Stimulated activated CD4-positive, alpha-beta T cell treated with anti-CD3 and anti-CD28 coated beads, Interleukin-12 subunit alpha, Interleukin-12 subunit beta, amount 100 ng/mL, for 48 hours (primary cell): ENCODE results near the gene MOBP.

ENCODE experiments used
- DNase-seq, 3 donors: peaks; one replicate each; pipeline ENCODE4 v3.0.0-alpha.2; 2020; ENCODE audit warnings: low read depth in 2 of 3, low spot score in 1 of 3

The MOBP gene

GRCh38 chr3:39494781-39495180 is 27.3 kb downstream of the MOBP start:
- DNase-seq: no peak

DNA sequence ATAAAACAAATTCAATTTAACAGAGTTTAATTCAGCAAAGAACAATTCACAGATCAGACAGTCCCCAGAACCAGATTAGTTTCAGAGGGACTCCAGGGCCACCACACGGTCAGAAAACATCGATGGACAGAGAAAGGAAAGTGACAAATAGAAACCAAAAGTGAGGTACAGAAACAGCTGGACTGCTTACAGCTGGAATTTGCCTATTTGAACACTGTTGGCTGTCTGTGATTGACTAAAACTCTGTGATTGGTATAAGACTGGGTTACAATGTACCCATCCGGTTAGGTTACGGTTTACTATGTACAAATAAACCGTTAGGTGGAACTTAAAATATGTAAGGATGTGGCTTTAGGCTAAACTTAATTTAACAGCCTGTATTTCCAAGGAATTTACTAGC is 30.3 kb downstream of the MOBP start:
- DNase-seq: no peak

DNA sequence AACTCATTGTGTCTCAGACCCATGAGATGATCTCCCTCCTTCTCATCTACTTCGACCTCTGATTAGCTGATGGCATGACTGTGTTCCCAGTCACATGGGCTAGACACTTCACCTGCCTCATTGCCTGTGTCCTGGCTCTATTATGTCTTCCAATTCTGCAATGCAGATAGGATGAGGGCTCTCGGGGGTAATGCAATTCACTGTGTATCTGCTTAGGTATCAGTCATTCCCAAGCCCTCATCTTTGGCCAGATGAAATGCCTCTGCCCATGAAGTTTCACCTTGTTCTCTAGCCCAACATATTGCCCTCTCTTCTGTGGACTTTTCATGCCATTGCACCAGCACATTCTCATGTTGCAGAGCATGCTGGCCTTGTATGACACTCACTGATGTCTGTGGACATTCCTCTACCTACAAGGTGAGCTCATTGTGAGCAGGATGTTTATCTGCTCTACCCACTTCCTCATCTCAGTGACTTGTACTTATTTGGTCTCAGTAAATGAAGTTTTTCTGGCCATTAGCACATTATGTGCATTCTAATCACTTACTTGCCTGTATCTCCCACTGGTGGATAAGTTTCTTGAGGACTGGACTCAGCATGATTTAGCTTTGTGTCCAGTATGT is 32.3 kb downstream of the MOBP start:
- DNase-seq: no peak

- DNase-seq: no peak
These were observed 33.6 kb downstream of the MOBP start for GRCh38 chr3:39501059-39501458.

- no peak for DNase-seq
These were observed 34.7 kb downstream of the MOBP start for GRCh38 chr3:39501968-39502837.

DNA sequence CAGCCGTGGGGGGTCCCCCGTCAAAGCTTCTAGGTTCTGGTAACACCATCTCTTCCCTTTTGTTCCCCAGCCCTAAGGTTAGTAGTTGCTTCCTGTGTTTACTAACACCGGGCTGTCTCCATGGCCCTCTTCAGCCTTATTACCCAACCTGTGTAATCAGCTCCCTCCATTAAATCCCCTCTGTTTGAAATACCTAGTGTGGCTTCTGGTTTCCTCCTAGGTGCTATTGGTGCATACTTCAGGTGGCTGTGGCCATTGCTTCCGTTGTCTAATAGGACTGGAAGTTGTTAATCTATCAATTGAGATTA is 35.3 kb downstream of the MOBP start:
- no peak for DNase-seq

DNA sequence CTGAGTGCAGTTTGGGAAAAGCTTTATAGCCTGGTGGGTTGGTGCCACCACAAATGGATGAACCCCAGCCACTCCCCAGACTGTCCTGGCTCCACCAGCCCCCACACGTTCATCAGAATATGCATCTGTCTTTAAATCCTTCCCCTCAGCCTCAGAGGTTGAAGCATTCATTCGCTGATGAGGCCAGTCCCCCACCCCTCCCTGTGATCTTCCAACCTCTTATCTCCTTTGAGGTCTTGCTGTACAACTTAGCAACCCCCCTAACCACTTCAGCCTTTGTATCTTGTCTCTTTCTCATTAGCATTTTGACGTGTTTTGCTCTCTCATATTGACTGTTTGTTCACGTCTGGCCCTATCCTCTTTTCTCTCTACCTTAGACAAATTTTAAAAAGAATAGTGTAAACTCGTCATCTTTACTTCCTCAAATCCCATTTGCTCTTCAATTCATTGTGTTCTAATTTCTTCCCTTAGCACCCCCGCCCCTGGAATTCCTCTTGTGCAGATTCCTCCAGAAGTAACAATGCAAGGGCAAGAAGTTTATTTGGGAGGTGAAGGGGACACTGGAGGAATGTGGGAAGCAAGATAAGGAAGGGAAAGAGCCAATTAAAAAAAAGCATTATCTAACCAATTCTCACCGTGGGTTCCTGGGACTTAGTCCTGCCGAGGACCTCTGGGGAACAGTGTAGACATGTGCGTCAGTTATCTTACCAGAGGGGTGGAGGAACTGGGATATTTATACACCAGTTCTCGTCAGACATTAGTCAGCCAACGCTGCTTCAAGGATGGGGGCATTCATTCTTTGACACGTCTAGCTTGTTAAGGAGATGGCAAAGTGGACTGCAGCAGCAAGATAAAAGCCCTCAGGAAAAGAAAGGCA is 38.6 kb downstream of the MOBP start:
- DNase-seq: no peak

GRCh38 chr3:39506863-39507262 is 39.4 kb downstream of the MOBP start:
- DNase-seq: no peak

GRCh38 chr3:39513791-39514369 is 46.4 kb downstream of the MOBP start:
- DNase-seq: no peak

- DNase-seq: no peak
These were observed 48.4 kb downstream of the MOBP start for GRCh38 chr3:39515681-39516441.

DNA sequence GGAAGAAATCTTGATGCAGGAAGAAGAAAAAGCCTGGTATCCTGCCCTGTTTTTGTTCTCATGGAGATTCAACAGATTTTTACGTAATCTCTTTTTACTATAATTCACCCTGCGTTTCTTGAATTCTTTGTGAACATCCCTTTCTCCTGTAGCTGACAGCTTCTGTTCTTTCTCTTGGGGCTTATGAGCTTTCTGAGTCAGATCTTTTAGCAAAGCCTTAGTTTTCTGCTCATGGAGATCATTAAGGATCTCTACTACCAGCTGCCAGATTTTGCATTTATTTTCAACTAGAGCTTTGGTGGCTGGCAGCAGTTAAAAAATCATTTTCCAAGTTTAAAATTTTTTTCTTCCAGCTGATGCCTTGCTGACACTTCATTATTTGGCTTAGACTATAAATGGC is 51.6 kb downstream of the MOBP start:
- no peak for DNase-seq

GRCh38 chr3:39519554-39520288 is 52.2 kb downstream of the MOBP start:
- no peak for DNase-seq

- DNase-seq: no peak
These were observed 54.0 kb downstream of the MOBP start for GRCh38 chr3:39521456-39521855.

DNA sequence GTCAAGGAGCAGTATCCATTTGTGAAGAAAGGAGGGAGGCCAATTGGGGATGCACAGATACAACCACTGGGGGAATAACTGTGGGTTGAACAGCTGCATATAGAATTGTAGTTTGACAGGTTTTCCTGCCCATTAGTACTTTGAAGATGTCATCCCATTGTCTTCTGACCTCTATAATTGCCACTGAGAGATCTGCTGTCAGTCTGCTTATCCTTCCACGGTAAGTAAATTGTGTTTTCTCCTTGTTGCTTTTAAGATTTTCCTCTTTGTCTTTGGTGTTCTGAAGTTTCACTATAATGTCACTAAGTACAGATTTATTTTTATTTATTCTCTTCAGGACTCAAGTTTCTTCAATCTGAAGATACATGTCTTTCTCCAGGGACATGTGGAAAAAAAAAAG is 56.6 kb downstream of the MOBP start:
- DNase-seq: no peak

DNA sequence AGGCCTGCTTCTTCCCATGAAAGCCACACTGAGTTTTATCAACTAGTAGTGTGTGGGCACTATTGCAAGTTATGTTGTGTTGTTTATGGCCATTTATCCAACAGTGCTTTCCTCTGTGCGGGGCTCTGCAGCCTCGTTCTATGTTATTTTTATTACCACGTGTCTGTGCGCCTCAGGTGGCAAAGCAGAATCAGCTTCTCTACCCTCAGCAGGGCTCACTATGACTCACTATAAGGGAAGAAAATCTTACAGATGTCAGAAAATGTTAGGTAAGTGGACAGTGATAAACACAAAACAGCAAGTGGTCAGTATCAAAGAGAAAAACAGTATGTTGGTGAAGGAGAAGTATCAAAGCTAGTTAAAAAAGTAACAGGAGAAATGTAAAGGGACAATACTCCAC is 61.4 kb downstream of the MOBP start:
- no peak for DNase-seq

- DNase-seq: no peak
These were observed 62.1 kb downstream of the MOBP start for GRCh38 chr3:39529577-39529976.

DNA sequence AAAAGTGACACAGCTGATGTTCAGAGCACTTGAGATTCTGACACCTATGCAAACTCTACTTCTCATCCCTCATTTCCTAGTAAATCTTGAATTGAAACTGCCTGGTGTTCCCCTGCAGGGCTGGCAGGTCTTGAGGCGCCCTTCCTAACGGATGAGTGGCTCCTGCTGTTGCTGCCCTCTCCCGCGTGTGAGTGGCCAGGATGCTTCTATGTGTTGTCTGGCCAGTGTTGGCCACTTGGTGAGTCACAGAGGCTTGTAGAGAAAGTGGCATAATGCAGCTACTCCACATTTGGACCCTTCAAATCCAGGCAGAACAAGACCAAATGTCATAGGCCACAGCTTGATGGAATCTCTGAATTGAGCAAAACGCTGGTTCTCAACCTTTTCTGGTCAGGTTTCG is 63.6 kb downstream of the MOBP start:
- DNase-seq: no peak

- no peak for DNase-seq
These were observed 64.2 kb downstream of the MOBP start for GRCh38 chr3:39531665-39532064.

DNA sequence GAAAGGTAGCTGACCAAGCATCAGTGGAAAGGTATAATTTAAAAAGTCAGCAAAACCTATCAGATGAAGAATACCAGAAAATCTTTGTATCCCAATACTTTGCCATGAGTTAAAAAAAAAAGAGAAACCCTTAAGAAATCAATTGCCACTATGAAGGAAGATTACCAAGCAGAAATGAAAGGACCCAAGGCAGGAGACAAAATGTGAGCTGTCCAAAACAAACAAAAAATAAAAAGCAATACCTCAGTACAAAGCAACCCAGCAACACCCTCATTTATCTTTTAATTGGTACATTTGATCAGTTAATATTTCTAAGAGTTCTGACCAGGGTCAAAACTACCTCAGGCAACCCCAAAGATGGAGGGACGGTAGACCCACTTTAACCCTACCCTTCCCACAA is 65.3 kb downstream of the MOBP start:
- DNase-seq: no peak

DNA sequence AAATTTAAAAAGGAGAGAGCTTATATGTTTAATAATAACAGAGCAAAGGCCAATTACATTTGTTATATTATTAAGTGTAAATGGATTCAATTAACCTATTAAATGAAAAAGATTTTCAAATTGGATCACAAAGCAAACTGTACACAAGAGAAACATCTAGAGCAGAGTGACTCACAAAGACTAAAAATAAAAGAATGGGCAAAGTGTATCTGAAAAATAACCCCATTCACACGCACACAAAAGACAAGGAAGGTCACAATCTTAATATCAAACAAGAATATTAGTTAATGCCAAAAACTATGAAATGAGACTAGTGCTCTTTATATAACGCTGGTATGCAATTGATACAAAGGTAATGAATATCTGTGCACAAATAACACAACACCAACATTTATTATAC is 65.7 kb downstream of the MOBP start:
- DNase-seq: no peak
